NCI-H2107 treated with DMSO at 0.1 percent for 48 hours (cell line): Measurements from ENCODE around the gene KLHL28.
"Not testable (repeated sequence)": the region's sequence is repeated elsewhere in the genome, so short reads cannot be mapped to it uniquely, and the experiment has no call there.

ENCODE experiments used
- DNase-seq: peaks from one replicate; lab custom pipeline; 2025; ENCODE audit not compliant: unreplicated experiment; lab: John Stamatoyannopoulos, UW

Gene KLHL28

GRCh38 chr14:44897845-44898151, 63.9 kb downstream of the KLHL28 start:
- peak; percentile 46 for DNase-seq

GRCh38 chr14:44897041-44897844, 64.5 kb downstream of the KLHL28 start:
- peak; percentile 97 for DNase-seq

- no peak for DNase-seq
Observed at GRCh38 chr14:44896275-44897040, 65.3 kb downstream of the KLHL28 start.

- no peak for DNase-seq
Observed at GRCh38 chr14:44895716-44896115, 66.0 kb downstream of the KLHL28 start.

GRCh38 chr14:44893535-44893934, 68.2 kb downstream of the KLHL28 start:
- DNase-seq, result no peak

- DNase-seq, result not testable (repeated sequence)
Observed at GRCh38 chr14:44891726-44892372, 69.9 kb downstream of the KLHL28 start.

GRCh38 chr14:44889595-44890471, 71.9 kb downstream of the KLHL28 start:
- DNase-seq, result no peak

GRCh38 chr14:44887596-44887955, 74.2 kb downstream of the KLHL28 start:
- DNase-seq, result no peak

GRCh38 chr14:44886860-44887595, 74.7 kb downstream of the KLHL28 start:
- no peak for DNase-seq

- no peak for DNase-seq
Observed at GRCh38 chr14:44880791-44881190, 81.0 kb downstream of the KLHL28 start.
